NCI-H2227 (cell line): Measurements from ENCODE around the gene TXLNB.
A peak's percentile ranks its signal among the peaks of the same experiment; 100 is the strongest.

Source experiments
- DNase-seq: peaks from one replicate; lab custom pipeline; 2025; ENCODE audit not compliant: unreplicated experiment; lab: John Stamatoyannopoulos, UW

TXLNB gene

GRCh38 chr6:139275279-139276055, 16.3 kb downstream of the TXLNB start:
- no peak for DNase-seq

GRCh38 chr6:139271056-139271455, 20.7 kb downstream of the TXLNB start:
- DNase-seq, result no peak

DNA sequence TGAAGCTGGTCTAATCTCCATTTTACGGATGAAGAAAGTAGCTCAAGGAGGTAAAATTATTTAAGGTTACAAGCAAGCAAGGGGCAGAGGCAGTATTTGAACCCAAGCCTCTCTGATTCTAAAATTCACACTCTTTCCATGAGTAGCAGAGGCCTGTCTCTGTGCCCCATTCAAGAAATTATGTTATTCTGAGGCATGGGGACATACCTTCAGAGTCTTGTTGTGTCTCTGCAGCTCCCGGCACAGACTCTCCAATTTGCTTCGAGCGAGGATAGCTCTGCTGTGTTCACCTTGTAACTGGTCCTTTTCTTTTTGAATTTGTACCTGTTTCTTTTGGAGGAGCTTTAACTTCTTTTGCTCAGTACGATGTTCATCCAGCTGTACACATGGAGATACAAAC, 21.5 kb downstream of the TXLNB start:
- no peak for DNase-seq

DNA sequence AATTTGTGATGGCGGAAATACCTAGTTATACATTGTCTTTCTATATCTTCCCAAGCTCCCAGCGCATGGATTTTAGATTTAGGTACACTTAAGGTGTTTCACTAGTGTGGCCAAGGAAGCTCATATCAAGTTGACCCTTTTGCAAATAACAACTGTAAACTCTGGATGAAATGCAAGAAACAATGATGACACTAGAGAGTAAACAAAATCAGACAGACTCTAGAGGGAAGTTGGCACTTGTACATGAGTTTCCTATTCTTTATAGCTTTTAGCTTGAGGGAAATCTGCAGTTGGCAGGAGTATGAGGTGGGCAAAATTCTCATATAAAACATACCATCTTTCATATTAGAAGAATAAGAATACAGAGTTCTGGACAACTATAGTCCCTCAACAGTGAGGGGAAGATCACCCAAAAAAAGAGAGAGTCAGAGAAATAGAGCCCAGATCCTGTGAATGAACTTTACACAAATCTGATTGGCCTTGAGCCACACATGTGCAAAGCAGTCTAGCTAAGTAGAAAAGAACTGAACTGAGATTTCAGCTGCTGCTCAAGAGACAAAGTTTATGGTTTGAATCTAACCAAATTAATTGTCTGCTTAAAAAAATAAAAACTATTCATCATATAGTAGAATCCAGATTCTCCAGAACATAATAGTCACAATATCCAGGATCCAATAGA, 26.1 kb downstream of the TXLNB start:
- DNase-seq, result no peak

DNA sequence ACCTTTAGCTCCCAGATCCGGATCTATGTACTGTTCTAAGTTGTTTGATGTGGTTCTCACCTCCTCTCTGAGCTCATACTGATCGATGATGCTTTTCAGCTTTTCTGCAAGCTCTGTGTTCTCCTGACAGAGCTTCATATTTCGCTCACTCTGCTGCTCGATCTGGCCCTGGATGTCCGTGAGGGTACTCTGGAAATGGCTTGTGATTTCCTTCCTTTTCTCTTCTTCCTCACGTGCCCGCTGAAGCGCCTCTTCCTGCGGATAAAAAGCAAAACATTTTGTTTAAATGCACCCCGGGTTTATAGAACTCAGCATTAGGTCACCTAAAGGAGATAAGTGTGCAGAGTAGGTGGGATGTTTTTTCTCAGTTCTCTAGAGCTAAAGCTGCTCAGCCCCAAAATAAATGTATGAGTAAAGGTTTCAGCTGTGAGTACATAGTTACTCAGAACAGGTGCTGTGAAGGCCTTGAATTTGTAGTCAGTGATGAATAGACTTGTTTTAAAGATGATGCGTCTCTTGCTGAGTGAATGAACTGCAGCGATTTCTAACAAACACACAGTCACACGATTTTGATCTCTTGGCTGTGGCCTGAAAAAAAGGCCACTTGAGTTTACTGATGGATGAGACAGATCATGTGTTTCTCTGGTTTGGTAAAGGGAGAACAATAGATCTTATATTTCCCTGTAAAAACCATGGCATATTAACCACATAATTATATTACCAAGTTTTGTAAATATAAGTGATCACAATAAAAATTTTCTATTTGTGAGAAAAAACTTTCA, 29.1 kb downstream of the TXLNB start:
- DNase-seq, result peak; percentile 3

GRCh38 chr6:139257821-139258398, 33.9 kb downstream of the TXLNB start:
- DNase-seq, result no peak

DNA sequence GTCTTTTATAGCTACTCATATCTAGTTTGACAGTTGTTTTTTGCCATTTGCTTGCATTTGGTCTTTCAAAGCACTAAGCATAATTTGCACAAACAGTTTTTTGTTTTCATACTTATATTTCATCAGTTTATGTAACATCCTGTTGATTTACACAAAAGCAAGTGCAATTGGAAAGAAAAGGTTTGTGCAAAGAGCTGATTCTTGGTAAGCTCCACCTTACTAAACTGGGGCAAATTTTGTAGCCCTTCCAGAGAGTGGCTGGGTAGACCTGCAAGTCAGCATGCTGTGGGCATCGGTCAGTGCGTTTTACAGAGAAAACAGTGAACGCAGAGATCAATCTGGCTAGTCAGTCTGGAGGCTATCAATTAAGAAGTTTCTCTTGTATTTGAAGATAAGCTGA, 34.5 kb downstream of the TXLNB start:
- no peak for DNase-seq

DNA sequence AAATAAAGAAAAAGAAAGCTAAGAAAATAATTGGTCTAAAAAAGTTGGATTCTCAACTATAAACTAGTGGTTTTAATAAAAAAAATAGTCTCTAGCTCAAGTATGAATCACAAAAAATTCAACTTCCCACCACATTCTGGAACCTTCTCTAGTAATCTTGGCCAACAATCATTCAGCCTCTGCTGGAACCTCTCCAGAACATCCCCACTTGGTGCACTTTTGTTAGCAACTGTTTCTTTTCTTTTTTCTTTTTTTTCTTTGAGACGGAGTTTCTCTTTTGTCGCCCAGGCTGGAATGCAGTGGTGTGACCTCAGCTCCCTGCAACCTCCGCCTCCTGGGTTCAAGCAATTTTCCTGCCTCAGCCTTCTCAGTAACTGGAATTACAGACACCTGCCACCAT, 35.7 kb downstream of the TXLNB start:
- no peak for DNase-seq

DNA sequence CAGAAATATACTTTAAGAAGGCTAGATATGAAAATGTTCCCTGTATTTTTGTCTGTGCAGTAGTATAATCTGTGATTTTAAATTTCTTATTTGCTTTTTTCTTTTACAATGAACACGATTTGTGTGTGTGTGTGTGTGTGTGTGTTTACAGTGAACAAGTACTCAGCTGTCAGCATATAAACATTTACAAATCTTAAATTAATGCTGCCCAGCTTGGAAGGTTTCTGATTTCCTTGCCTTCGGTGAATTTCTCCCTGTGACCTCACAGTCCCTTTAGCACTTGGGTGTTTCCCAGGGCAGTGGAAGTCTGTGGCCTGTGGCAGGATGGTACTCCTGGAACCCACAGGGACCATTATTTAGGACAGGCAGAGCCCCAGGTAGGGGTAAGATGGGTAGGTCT, 37.6 kb downstream of the TXLNB start:
- DNase-seq, result no peak

DNA sequence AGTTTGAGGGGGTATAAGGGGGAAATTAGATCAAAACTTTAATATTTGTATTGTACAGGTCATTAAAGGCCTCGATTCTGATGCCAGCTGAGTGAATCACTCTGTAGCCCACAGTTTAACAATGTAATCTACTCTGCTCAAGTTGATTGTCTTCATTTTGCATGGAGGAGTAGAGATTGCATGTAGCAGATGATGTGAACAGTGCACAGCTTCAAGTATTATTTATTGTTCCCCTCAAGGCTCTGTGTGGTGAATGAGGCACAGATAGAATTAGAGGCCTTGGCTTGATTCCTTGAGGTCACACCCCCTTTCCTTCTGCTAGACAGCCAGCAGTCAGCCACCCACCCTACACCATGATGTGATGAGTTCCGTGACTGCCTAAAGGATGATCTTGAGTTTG, 38.1 kb downstream of the TXLNB start:
- no peak for DNase-seq

DNA sequence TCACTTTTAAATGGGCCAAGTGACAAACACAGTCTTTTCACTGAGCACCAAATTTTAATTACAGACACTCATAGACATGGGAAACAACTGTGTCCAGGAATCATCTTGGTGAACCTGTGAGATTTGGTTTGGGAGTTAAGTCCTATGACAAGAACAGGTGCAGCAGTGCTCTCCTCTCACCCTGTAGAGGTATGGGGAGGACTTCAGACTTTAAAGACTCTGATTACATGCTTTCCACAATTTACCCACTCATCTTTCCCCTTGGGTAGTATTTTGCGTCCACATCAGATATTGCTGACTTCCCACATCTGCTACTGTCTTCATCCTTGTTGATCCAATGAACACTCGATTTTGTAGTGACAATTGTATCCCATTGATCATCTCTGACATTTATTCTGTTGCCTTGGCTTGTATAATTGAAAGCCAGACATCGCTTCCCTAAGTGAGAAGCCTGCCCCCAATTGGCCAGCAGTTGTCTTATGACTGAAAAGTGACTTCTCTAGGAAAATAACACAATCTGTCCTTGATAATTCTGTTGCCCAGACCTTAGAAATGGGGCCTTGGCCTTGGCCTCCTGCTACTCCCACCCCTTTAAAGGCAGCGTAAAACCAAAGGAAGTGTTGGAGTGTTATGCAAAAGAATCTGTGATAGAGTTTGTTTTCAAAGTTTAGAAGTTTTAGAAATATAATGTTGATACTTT, 40.0 kb downstream of the TXLNB start:
- DNase-seq, result no peak

- DNase-seq, result no peak
These were observed 40.6 kb downstream of the TXLNB start for GRCh38 chr6:139251045-139251690.

- DNase-seq, result peak; percentile 44
These were observed 41.3 kb downstream of the TXLNB start for GRCh38 chr6:139250296-139251044.

DNA sequence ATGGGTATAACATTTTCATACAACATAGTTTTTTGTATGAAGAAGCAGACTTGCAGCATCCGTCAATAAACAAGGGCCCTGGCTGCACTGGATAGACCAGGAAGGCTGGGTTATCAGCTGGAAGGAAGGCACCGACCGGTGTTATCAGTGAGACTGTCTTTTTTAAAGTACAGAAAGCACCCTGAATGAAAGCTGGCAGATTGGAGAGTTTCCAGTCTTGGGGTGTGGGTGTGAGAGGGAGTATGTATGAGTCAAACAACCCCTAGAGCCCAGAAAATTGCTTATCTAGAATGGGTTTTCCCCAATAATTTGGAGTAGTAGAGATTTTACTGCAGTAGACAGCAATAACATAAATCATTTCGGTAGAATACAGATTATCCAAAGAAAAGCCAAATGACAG, 42.4 kb downstream of the TXLNB start:
- DNase-seq, result no peak

GRCh38 chr6:139248911-139249310, 42.9 kb downstream of the TXLNB start:
- no peak for DNase-seq

- no peak for DNase-seq
These were observed 44.2 kb downstream of the TXLNB start for GRCh38 chr6:139247618-139248017.

- no peak for DNase-seq
These were observed 48.3 kb downstream of the TXLNB start for GRCh38 chr6:139243536-139243935.

GRCh38 chr6:139242457-139243240, 49.1 kb downstream of the TXLNB start:
- no peak for DNase-seq
